Liver (tissue), 9 donors: ENCODE data around the gene QRICH1. TPM values are rescaled to one million over a fixed set of nuclear protein-coding genes. Genes with fewer than 3 reads are reported as not detected.
A peak's percentile ranks its signal among the peaks of the same experiment; 100 is the strongest.

Experiments
- DNase-seq: peaks from one replicate; pipeline ENCODE4 v3.0.0-alpha.2; 2017; ENCODE audit warnings: low spot score
- H3K27ac ChIP-seq, 2 donors: one replicate each; pipeline ENCODE4 v1.7.0; 2013; ENCODE audit warnings: inconsistent platforms in 2 of 2, low read length in 2 of 2, control low read depth in 1 of 2, low read depth in 1 of 2, mild to moderate bottlenecking in 1 of 2
- H3K27me3 ChIP-seq, 4 donors: one replicate each; pipeline versions ENCODE4 v1.6.1 to v1.7.0; 2013; ENCODE audit warnings: low read length in 3 of 4, inconsistent platforms in 1 of 4, mild to moderate bottlenecking in 1 of 4, moderate library complexity in 1 of 4; ENCODE audit not compliant: control insufficient read depth in 4 of 4, insufficient read depth in 4 of 4
- H3K36me3 ChIP-seq, 4 donors: one replicate each; pipeline versions ENCODE4 v1.6.1 to v1.7.0; 2013; ENCODE audit warnings: low read length in 3 of 4, mild to moderate bottlenecking in 3 of 4, low read depth in 1 of 4, moderate library complexity in 1 of 4; ENCODE audit not compliant: control insufficient read depth in 4 of 4, insufficient read depth in 3 of 4
- H3K4me1 ChIP-seq, 4 donors: one replicate each; pipeline versions ENCODE4 v1.6.1 to v1.7.0; 2013; ENCODE audit warnings: low read length in 3 of 4, mild to moderate bottlenecking in 3 of 4, moderate library complexity in 1 of 4; ENCODE audit not compliant: control insufficient read depth in 4 of 4, insufficient read depth in 4 of 4
- H3K4me3 ChIP-seq, 3 donors: one replicate each; pipeline versions ENCODE4 v1.6.1 to v1.7.0; 2013; ENCODE audit warnings: low read length in 3 of 3, control low read depth in 1 of 3, low read depth in 1 of 3, mild to moderate bottlenecking in 1 of 3
- H3K9ac ChIP-seq, 2 donors: one replicate each; pipeline ENCODE4 v1.7.0; 2013; ENCODE audit warnings: low read length in 2 of 2, mild to moderate bottlenecking in 2 of 2, moderate library complexity in 2 of 2, control low read depth in 1 of 2, low read depth in 1 of 2
- H3K9me3 ChIP-seq, 4 donors: one replicate each; pipeline versions ENCODE4 v1.6.1 to v1.7.0; 2013; ENCODE audit warnings: low read length in 3 of 4; ENCODE audit not compliant: control insufficient read depth in 4 of 4
- ATF3 ChIP-seq: IDR thresholded peaks from 2 replicates; pipeline ENCODE4 v1.6.1; 2016; ENCODE audit warnings: antibody characterized with exemption
- CTCF ChIP-seq: fragments of 150-350 bp; IDR thresholded peaks from 2 replicates; pipeline ENCODE4 v1.5.1; 2017; ENCODE audit warnings: improper control_type of control experiment, low read depth, low read length; ENCODE audit not compliant: missing input control
- EGR1 ChIP-seq, 2 donors: IDR thresholded peaks; 2 replicates each; pipeline ENCODE4 v1.6.1; 2016 to 2018; ENCODE audit warnings: antibody characterized with exemption in 2 of 2, low read depth in 2 of 2
- FOXA1 ChIP-seq: IDR thresholded peaks from 2 replicates; pipeline ENCODE4 v1.6.1; 2016; ENCODE audit warnings: antibody characterized with exemption
- FOXA2 ChIP-seq: IDR thresholded peaks from 2 replicates; pipeline ENCODE4 v1.6.1; 2016; ENCODE audit warnings: antibody characterized with exemption
- GABPA ChIP-seq, 2 donors: IDR thresholded peaks in 1 of 2; conservative IDR thresholded peaks in 1 of 2; 2 replicates each; pipeline ENCODE4 v1.6.1; 2016; ENCODE audit warnings: antibody characterized with exemption in 2 of 2, mild to moderate bottlenecking in 1 of 2, moderate library complexity in 1 of 2
- HNF4A ChIP-seq, 2 donors: conservative IDR thresholded peaks; 2 replicates each; pipeline ENCODE4 v1.6.1; 2016; ENCODE audit warnings: antibody characterized with exemption in 2 of 2, mild to moderate bottlenecking in 2 of 2
- HNF4G ChIP-seq: IDR thresholded peaks from 2 replicates; pipeline ENCODE4 v1.6.1; 2016; ENCODE audit warnings: antibody characterized with exemption
- JUND ChIP-seq, 2 donors: IDR thresholded peaks; 2 replicates each; pipeline ENCODE4 v1.6.1; 2016; ENCODE audit warnings: antibody characterized with exemption in 2 of 2
- MAX ChIP-seq: IDR thresholded peaks from 2 replicates; pipeline ENCODE4 v1.6.1; 2016; ENCODE audit warnings: antibody characterized with exemption
- NR2F2 ChIP-seq: IDR thresholded peaks from 2 replicates; pipeline ENCODE4 v1.6.1; 2016; ENCODE audit warnings: antibody characterized with exemption
- RAD21 ChIP-seq, 2 donors: IDR thresholded peaks; 2 replicates each; pipeline ENCODE4 v1.6.1; 2016; ENCODE audit warnings: antibody characterized with exemption in 2 of 2, mild to moderate bottlenecking in 2 of 2
- RXRA ChIP-seq, 2 donors: IDR thresholded peaks; 2 replicates each; pipeline ENCODE4 v1.6.1; 2017 to 2018; ENCODE audit warnings: antibody characterized with exemption in 2 of 2, mild to moderate bottlenecking in 1 of 2
- SP1 ChIP-seq: IDR thresholded peaks from 2 replicates; pipeline ENCODE4 v1.6.1; 2018; ENCODE audit warnings: antibody characterized with exemption, mild to moderate bottlenecking
- TAF1 ChIP-seq: conservative IDR thresholded peaks from 2 replicates; pipeline ENCODE4 v1.6.1; 2016; ENCODE audit warnings: antibody characterized with exemption, mild to moderate bottlenecking
- YY1 ChIP-seq: IDR thresholded peaks from 2 replicates; pipeline ENCODE4 v1.6.1; 2016; ENCODE audit warnings: antibody characterized with exemption, mild to moderate bottlenecking
- WGBS: extraction: QIAGEN DNeasy Blood & Tissue Kit; methylation state at CpG from one replicate; pipeline ENCODE4 v1.1.7; 2013; 5-methylcytosine and 5-hydroxymethylcytosine counted together
- polyA plus RNA-seq, 2 donors: library from polyadenylated mRNA; stranded (reverse) in 1 of 2; unstranded in 1 of 2; fragments of 200-250 nt in 1 of 2; fragments of >200 nt in 1 of 2; fragmentation: Nextera tagmentation in 1 of 2; extraction: Ambion mirVana in 1 of 2; gene quantifications; one replicate each; pipeline versions ENCODE4 v1.2.1 to v1.2.3, GENCODE V29; 2013 to 2015
- total RNA-seq, 2 donors: library from RNA; depleted of rRNA; stranded (reverse); fragments of >200 nt; gene quantifications; one replicate each; pipeline ENCODE4 v1.2.3, GENCODE V29; 2014
- TF ChIP-seq, protein P1 (sequence below): IDR thresholded peaks from 2 replicates; pipeline ENCODE4 v1.6.1; 2016; ENCODE audit warnings: antibody characterized with exemption
- TF ChIP-seq, protein P2 (sequence below): IDR thresholded peaks from 2 replicates; pipeline ENCODE4 v1.6.1; 2016; ENCODE audit warnings: antibody characterized with exemption, mild to moderate bottlenecking
- donor health status: healthy.
- donor health status: healthy.
- donor health status: healthy.
- donor health status: healthy.
- donor health status: healthy.

The QRICH1 gene
- total and polyA plus RNA-seq, 4 donors = 17.3 to 35.1 (median 25.7) TPM

- peaks cover 0 to 12% (median 9%) of the 10 kb centered on the region in 4 donors for H3K4me1 ChIP-seq
- H3K9me3 ChIP-seq = no peaks in the 10 kb centered on the region
- no peaks in the 10 kb centered on the region for H3K27me3 ChIP-seq
- no peak for DNase-seq
- H3K27ac ChIP-seq = no peak overlapping the region
- 59% methylated on average over 5 of the region's 5 CpGs for WGBS
- no peak overlapping the region for H3K9ac ChIP-seq
- H3K36me3 ChIP-seq = peaks cover 14 to 53% (median 34%) of the 10 kb centered on the region in 4 donors
- TF ChIP-seq SP1 (no peak), FOXA2 (no peak)
- no peak overlapping the region for H3K4me3 ChIP-seq
These were observed 4.6 kb upstream of the QRICH1 start for GRCh38 chr3:49098429-49098828.

DNA sequence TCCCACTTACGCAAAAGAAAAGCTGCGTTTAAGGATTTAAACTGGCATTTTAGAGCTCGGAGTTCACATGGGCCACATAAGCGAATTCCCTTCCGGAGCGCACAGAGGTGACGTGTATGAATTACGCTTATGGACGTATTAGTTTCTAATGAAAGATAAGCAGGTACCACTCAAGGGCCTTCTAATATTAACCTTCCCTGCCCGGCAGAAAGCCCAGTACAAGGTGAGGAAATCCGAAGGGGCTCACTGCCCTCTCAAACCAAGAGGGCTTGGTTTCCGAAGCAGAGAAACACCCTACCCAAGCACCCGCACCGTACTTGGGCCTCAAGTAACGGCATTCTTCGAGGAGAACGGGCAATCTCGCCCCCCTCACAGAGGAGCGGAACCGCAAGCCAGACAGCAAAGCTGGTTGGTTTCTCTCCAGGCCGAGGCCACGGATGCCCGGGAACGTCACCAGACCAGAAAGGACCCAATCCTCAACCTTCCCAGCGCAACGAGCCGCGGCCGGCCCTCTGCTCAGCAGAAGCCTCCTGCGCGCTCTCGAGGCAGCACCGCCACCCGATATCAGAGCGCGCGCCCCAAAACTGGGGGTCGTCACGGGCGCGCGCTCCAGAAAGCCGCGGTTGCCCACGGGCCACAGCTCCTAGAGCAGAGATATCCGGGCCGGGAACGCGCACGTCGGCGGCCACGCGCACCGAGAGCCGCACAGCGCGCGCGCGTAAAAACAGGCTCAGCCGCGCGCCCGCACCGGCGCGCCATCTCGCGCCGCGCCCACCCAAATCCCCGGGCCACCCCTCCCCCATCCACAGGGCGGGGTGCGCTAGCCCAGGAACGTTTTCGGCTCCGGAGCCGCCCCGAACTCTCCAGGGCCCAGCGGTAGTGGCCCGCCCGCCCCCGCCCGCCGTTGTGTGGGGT is 676 bp downstream of the QRICH1 start:
- DNase-seq = peak; percentile 89
- under 1% methylated on average over 86 of the region's 86 CpGs for WGBS
- H3K27me3 ChIP-seq = no peaks in the 10 kb centered on the region
- TF ChIP-seq EGR1 (IDR thresholded peaks at IDR 0.05; ENCODE audit: low read depth in 2 of 2) = no peak
- no peak for TF ChIP-seq NR2F2
- no peak for TF ChIP-seq CTCF
- no peak for TF ChIP-seq FOXA2
- TF ChIP-seq YY1 = no peak
- TF ChIP-seq JUND (IDR thresholded peaks at IDR 0.05) = no peak
- TF ChIP-seq RXRA (IDR thresholded peaks at IDR 0.05) = no peak
- no peak for TF ChIP-seq HNF4A (conservative IDR thresholded peaks at IDR 0.05)
- no peak for TF ChIP-seq ATF3
- no peak for TF ChIP-seq GABPA (IDR thresholded peaks at IDR 0.05 in 1 of 2, conservative IDR thresholded peaks at IDR 0.05 in 1 of 2)
- no peak for TF ChIP-seq TAF1
- peak overlapping the region; percentile 70 to 88 for H3K9ac ChIP-seq
- peaks cover 2 to 30% (median 26%) of the 10 kb centered on the region in 4 donors for H3K4me1 ChIP-seq
- H3K36me3 ChIP-seq = peaks cover 0 to 12% (median 4%) of the 10 kb centered on the region in 4 donors
- peak overlapping the region; percentile 84 to 98 (median 95) for H3K4me3 ChIP-seq
- peak overlapping the region; percentile 94 to 95 for H3K27ac ChIP-seq
- no peaks in the 10 kb centered on the region for H3K9me3 ChIP-seq

GRCh38 chr3:49081429-49081828 is 12.4 kb downstream of the QRICH1 start:
- Histone ChIP-seq H3K9ac (no peak overlapping the region), H3K4me1 (peaks cover 0 to 5% (median 0%) of the 10 kb centered on the region in 4 donors), H3K27ac (no peak overlapping the region), H3K27me3 (no peaks in the 10 kb centered on the region), H3K4me3 (no peak overlapping the region), H3K36me3 (peaks cover 5 to 9% (median 7%) of the 10 kb centered on the region in 4 donors), H3K9me3 (no peaks in the 10 kb centered on the region)
- 96% methylated on average over 8 of the region's 8 CpGs for WGBS
- no peak for TF ChIP-seq JUND (IDR thresholded peaks at IDR 0.05)
- no peak for TF ChIP-seq FOXA1
- TF ChIP-seq NR2F2 = no peak
- TF ChIP-seq EGR1 (IDR thresholded peaks at IDR 0.05; ENCODE audit: low read depth in 2 of 2) = no peak
- TF ChIP-seq, protein P1, sequence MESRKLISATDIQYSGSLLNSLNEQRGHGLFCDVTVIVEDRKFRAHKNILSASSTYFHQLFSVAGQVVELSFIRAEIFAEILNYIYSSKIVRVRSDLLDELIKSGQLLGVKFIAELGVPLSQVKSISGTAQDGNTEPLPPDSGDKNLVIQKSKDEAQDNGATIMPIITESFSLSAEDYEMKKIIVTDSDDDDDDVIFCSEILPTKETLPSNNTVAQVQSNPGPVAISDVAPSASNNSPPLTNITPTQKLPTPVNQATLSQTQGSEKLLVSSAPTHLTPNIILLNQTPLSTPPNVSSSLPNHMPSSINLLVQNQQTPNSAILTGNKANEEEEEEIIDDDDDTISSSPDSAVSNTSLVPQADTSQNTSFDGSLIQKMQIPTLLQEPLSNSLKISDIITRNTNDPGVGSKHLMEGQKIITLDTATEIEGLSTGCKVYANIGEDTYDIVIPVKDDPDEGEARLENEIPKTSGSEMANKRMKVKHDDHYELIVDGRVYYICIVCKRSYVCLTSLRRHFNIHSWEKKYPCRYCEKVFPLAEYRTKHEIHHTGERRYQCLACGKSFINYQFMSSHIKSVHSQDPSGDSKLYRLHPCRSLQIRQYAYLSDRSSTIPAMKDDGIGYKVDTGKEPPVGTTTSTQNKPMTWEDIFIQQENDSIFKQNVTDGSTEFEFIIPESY = no peak
- TF ChIP-seq SP1 = no peak
- TF ChIP-seq RXRA (IDR thresholded peaks at IDR 0.05) = no peak
- no peak for TF ChIP-seq ATF3
- TF ChIP-seq HNF4G = no peak
- TF ChIP-seq RAD21 (IDR thresholded peaks at IDR 0.05) = no peak
- TF ChIP-seq GABPA (IDR thresholded peaks at IDR 0.05 in 1 of 2, conservative IDR thresholded peaks at IDR 0.05 in 1 of 2) = no peak
- TF ChIP-seq HNF4A (conservative IDR thresholded peaks at IDR 0.05) = no peak
- no peak for TF ChIP-seq YY1
- TF ChIP-seq TAF1 = no peak
- TF ChIP-seq, protein P2, sequence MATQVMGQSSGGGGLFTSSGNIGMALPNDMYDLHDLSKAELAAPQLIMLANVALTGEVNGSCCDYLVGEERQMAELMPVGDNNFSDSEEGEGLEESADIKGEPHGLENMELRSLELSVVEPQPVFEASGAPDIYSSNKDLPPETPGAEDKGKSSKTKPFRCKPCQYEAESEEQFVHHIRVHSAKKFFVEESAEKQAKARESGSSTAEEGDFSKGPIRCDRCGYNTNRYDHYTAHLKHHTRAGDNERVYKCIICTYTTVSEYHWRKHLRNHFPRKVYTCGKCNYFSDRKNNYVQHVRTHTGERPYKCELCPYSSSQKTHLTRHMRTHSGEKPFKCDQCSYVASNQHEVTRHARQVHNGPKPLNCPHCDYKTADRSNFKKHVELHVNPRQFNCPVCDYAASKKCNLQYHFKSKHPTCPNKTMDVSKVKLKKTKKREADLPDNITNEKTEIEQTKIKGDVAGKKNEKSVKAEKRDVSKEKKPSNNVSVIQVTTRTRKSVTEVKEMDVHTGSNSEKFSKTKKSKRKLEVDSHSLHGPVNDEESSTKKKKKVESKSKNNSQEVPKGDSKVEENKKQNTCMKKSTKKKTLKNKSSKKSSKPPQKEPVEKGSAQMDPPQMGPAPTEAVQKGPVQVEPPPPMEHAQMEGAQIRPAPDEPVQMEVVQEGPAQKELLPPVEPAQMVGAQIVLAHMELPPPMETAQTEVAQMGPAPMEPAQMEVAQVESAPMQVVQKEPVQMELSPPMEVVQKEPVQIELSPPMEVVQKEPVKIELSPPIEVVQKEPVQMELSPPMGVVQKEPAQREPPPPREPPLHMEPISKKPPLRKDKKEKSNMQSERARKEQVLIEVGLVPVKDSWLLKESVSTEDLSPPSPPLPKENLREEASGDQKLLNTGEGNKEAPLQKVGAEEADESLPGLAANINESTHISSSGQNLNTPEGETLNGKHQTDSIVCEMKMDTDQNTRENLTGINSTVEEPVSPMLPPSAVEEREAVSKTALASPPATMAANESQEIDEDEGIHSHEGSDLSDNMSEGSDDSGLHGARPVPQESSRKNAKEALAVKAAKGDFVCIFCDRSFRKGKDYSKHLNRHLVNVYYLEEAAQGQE = no peak
- no peak for TF ChIP-seq MAX
- TF ChIP-seq FOXA2 = no peak
- no peak for DNase-seq
